Neural cell (in vitro differentiated cells): ENCODE results near the gene ZCCHC17. TPM values are rescaled to one million over a fixed set of nuclear protein-coding genes. Genes with fewer than 3 reads are reported as not detected.
"Not testable (repeated sequence)": the region's sequence is repeated elsewhere in the genome, so short reads cannot be mapped to it uniquely, and the experiment has no call there.

Experiments
- H2AFZ ChIP-seq: fragments of 200-600, 300-800 bp; sonication (generic), shearing (Covaris generic); 2 replicates; pipeline ENCODE4 v1.6.0; 2014; ENCODE audit warnings: low read depth, mild to moderate bottlenecking, antibody characterized with exemption, low read length, moderate library complexity
- H3F3A ChIP-seq: fragments of 200-600 bp; shearing (Covaris generic); 2 replicates; pipeline ENCODE4 v1.6.1; 2016; ENCODE audit warnings: mild to moderate bottlenecking, moderate library complexity, mixed read lengths, antibody characterized with exemption, low read length; ENCODE audit not compliant: insufficient read depth, poor library complexity, severe bottlenecking
- H3K27ac ChIP-seq: fragments of 200-600, 300-800 bp; sonication (generic), shearing (Covaris generic); 2 replicates; pipeline ENCODE4 v1.5.1; 2014; ENCODE audit warnings: mild to moderate bottlenecking, low read length, moderate library complexity
- H3K27me3 ChIP-seq: fragments of 300-800, 200-600 bp; sonication (generic), shearing (Covaris generic); 2 replicates; pipeline ENCODE4 v1.6.0; 2014; ENCODE audit warnings: mild to moderate bottlenecking, low read depth, low read length, moderate library complexity; ENCODE audit not compliant: insufficient read depth
- H3K36me3 ChIP-seq: fragments of 300-800, 200-600 bp; sonication (generic), shearing (Covaris generic); 2 replicates; pipeline ENCODE4 v1.5.1; 2014; ENCODE audit warnings: mild to moderate bottlenecking, antibody characterized with exemption, low read length, moderate library complexity; ENCODE audit not compliant: insufficient read depth
- H3K4me2 ChIP-seq: fragments of 300-800, 200-600 bp; sonication (generic), shearing (Covaris generic); 2 replicates; pipeline ENCODE4 v1.6.0; 2014; ENCODE audit warnings: mild to moderate bottlenecking, low read length
- H3K4me3 ChIP-seq: fragments of 300-800, 200-600 bp; sonication (generic), shearing (Covaris generic); 2 replicates; pipeline ENCODE4 v1.5.1; 2014; ENCODE audit warnings: mild to moderate bottlenecking, low read length, moderate library complexity
- H3K79me2 ChIP-seq: fragments of 200-600 bp; shearing (Covaris generic); replicated peaks from 2 replicates; pipeline ENCODE4 v1.6.0; 2014; ENCODE audit warnings: mild to moderate bottlenecking, low read length, moderate library complexity; ENCODE audit not compliant: insufficient read depth
- H3K9ac ChIP-seq: fragments of 300-800, 200-600 bp; sonication (generic), shearing (Covaris generic); 2 replicates; pipeline ENCODE4 v1.6.1; 2016; ENCODE audit warnings: mild to moderate bottlenecking, low read length, mixed read lengths
- H3K9me2 ChIP-seq: fragments of 200-600 bp; shearing (Covaris generic); 2 replicates; pipeline ENCODE4 v1.6.1; 2016; ENCODE audit warnings: mild to moderate bottlenecking, low read length, mixed read lengths; ENCODE audit not compliant: insufficient read depth
- H3K9me3 ChIP-seq: fragments of 200-600, 300-800 bp; sonication (generic), shearing (Covaris generic); 2 replicates; pipeline ENCODE4 v1.6.1; 2016; ENCODE audit warnings: mild to moderate bottlenecking, mixed run types, low read length, moderate library complexity, mixed read lengths
- H4K20me1 ChIP-seq: fragments of 200-600 bp; shearing (Covaris generic); 2 replicates; pipeline ENCODE4 v1.6.1; 2016; ENCODE audit warnings: mild to moderate bottlenecking, mixed run types; ENCODE audit not compliant: insufficient read depth
- CTCF ChIP-seq: fragments of 450-650 bp; IDR thresholded peaks from 2 replicates; pipeline ENCODE4 v1.5.1; 2014; ENCODE audit warnings: antibody characterized with exemption, mild to moderate bottlenecking, moderate library complexity; ENCODE audit not compliant: poor library complexity, severe bottlenecking
- EP300 ChIP-seq: fragments of 450-650 bp; conservative IDR thresholded peaks from 2 replicates; pipeline ENCODE4 v1.6.1; 2014; ENCODE audit warnings: antibody characterized with exemption, mild to moderate bottlenecking, moderate library complexity; ENCODE audit not compliant: poor library complexity, severe bottlenecking
- EZH2 ChIP-seq: fragments of 200-600, 300-800 bp; shearing (Covaris generic), sonication (generic); IDR thresholded peaks from 2 replicates; pipeline ENCODE4 v1.6.1; 2014; ENCODE audit warnings: antibody characterized with exemption, low read length, borderline replicate concordance, mild to moderate bottlenecking; ENCODE audit not compliant: insufficient read depth, poor library complexity, severe bottlenecking
- MXI1 ChIP-seq: fragments of 450-650 bp; conservative IDR thresholded peaks from 2 replicates; pipeline ENCODE4 v1.6.1; 2014; ENCODE audit warnings: antibody characterized with exemption, mild to moderate bottlenecking; ENCODE audit not compliant: poor library complexity, severe bottlenecking
- POLR2AphosphoS5 ChIP-seq: IDR thresholded peaks from 2 replicates; pipeline ENCODE4 v1.6.1; 2012
- RAD21 ChIP-seq: fragments of 450-650 bp; conservative IDR thresholded peaks from 2 replicates; pipeline ENCODE4 v1.6.1; 2014; ENCODE audit warnings: antibody characterized with exemption, mild to moderate bottlenecking, moderate library complexity
- REST ChIP-seq: IDR thresholded peaks from 2 replicates; pipeline ENCODE4 v1.6.1; 2012; ENCODE audit warnings: borderline replicate concordance
- SMC3 ChIP-seq: fragments of 450-650 bp; conservative IDR thresholded peaks from 2 replicates; pipeline ENCODE4 v1.6.1; 2014; ENCODE audit warnings: antibody characterized with exemption, mild to moderate bottlenecking, moderate library complexity; ENCODE audit not compliant: poor library complexity
- TAF1 ChIP-seq: IDR thresholded peaks from 2 replicates; pipeline ENCODE4 v1.6.1; 2012; ENCODE audit warnings: low read depth
- polyA plus RNA-seq: library from polyadenylated mRNA; depleted of rRNA; stranded (reverse); fragments of >200 nt; gene quantifications from 2 replicates; pipeline ENCODE4 v1.2.3, GENCODE V29; 2014

Gene ZCCHC17
- polyA plus RNA-seq, 1 donor from 2014 or later: 146 TPM

GRCh38 chr1:31273619-31274018, 23.2 kb upstream of the ZCCHC17 start:
- H2AFZ ChIP-seq: no peak overlapping the region
- no peaks in the 10 kb centered on the region for H4K20me1 ChIP-seq
- no peaks in the 10 kb centered on the region for H3K27me3 ChIP-seq
- no peak overlapping the region for H3K4me3 ChIP-seq
- TF ChIP-seq REST (no peak), MXI1 (no peak), EZH2 (no peak), CTCF (no peak), EP300 (no peak), RAD21 (no peak), TAF1 (no peak), SMC3 (no peak), POLR2AphosphoS5 (no peak)
- H3K9me3 ChIP-seq: no peaks in the 10 kb centered on the region
- H3F3A ChIP-seq: no peaks in the 10 kb centered on the region
- H3K9ac ChIP-seq: no peak overlapping the region
- H3K79me2 ChIP-seq: no peaks in the 10 kb centered on the region
- no peaks in the 10 kb centered on the region for H3K9me2 ChIP-seq
- no peak overlapping the region for H3K27ac ChIP-seq
- H3K4me2 ChIP-seq: no peak overlapping the region
- H3K36me3 ChIP-seq: peaks cover 6% of the 10 kb centered on the region

- H3K27me3 ChIP-seq, H3K36me3 ChIP-seq, H4K20me1 ChIP-seq, H3K4me2 ChIP-seq, H3K9me2 ChIP-seq, H3K27ac ChIP-seq, H3K9ac ChIP-seq, H3F3A ChIP-seq, H2AFZ ChIP-seq, H3K79me2 ChIP-seq, H3K9me3 ChIP-seq, H3K4me3 ChIP-seq: not testable (repeated sequence)
These were observed 14.4 kb upstream of the ZCCHC17 start for GRCh38 chr1:31282426-31282825.

GRCh38 chr1:31287791-31288190, 9.0 kb upstream of the ZCCHC17 start:
- not testable (repeated sequence) for H4K20me1 ChIP-seq, H3K27me3 ChIP-seq, H3K4me2 ChIP-seq, H3K9ac ChIP-seq, H3K9me3 ChIP-seq, H3K79me2 ChIP-seq, H3K4me3 ChIP-seq, H3K9me2 ChIP-seq, H3K36me3 ChIP-seq, H2AFZ ChIP-seq, H3K27ac ChIP-seq, H3F3A ChIP-seq
